Astrocyte (in vitro differentiated cells and primary cell): Measurements from ENCODE around the gene SRSF7.

Experiments
- CTCF ChIP-seq: IDR thresholded peaks from 2 replicates; pipeline ENCODE4 v1.5.1; 2011; ENCODE audit warnings: low read depth, mild to moderate bottlenecking, inconsistent platforms, low read length, moderate library complexity; ENCODE audit not compliant: insufficient read depth
- EZH2 ChIP-seq: IDR thresholded peaks from 2 replicates; pipeline ENCODE4 v1.6.1; 2012; ENCODE audit warnings: mild to moderate bottlenecking, low read length, inconsistent platforms; ENCODE audit not compliant: insufficient read depth

- TF ChIP-seq EZH2 = no peak
- no peak for TF ChIP-seq CTCF
These were observed 4.1 kb downstream of the SRSF7 start for GRCh38 chr2:38747007-38747424.
